ENCODE results near the gene PFKFB1. TPM values are rescaled to one million over a fixed set of nuclear protein-coding genes. Genes with fewer than 3 reads are reported as not detected.
A peak's percentile ranks its signal among the peaks of the same experiment; 100 is the strongest.

The PFKFB1 gene
- total and polyA plus RNA-seq, 2 of the 13 experiments (the other 11 are each of a cell fraction or from before 2014, with no cell fraction given) = 1.5 to 2.9 TPM

DNA sequence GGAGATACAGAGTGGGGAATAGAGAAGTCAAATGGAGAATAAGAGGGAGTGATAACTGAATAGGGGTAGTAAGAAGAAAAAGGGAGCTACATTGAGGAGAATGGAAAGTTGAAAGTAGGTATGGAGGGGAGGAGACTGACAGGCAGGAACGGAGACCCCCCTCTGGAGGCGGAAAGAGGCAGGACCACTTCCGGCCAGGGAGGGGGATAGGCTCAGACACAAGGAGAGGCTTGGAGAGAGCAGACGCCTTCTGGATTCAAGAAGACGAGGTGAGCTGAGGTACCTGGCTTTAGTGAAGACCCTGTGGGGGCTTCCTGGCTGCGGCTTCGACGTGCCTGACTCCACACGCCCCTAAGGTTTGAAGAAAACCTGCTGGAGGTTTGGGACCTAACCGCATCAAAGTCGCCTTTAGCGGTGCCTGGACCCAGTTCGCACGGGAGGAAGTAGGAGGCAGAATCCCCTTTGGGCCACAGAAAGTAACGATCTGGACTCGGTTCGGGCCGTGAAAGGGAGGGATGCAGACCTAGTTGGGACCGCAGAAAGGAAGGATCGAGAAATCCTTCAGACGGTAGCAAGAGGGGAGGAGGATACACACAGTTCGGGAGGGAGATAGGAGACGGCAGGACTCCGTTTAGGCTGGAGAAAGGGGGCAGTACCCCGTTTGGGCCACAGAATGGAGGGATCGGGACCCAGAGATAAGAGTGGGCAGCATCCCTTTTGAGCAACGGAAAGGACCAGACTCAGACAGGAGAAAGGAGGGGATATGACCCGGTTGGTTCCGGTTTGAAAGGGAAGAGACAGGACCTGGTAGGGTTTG lies 73.2 kb downstream of the PFKFB1 start, which contains the start of gene TRO:
Gene TRO (plus strand): TSS at position 215 of the 817 bp plus-strand sequence. CDS start 1,423 bp downstream, outside the sequence.
- ATAC-seq = peak; percentile 87
- WGBS (ENCODE audit: low lambda C conversion rate) = under 1% methylated on average over 17 of the region's 29 CpGs
- Histone ChIP-seq H4K20me1 (ENCODE audit: insufficient read depth, low read length) (no peaks in the 10 kb centered on the region), H2AFZ (ENCODE audit: low read length) (peak within 1 kb of the TSS; percentile 69), H3K79me2 (ENCODE audit: insufficient read depth, low read length) (no peaks in the 10 kb centered on the region), H3K9me3 (ENCODE audit: low read length) (no peaks in the 10 kb centered on the region), H3K9ac (ENCODE audit: insufficient read depth, low read depth, low read length) (peak within 1 kb of the TSS; percentile 49; the same call in 1 of the 2 replicates), H3K4me1 (ENCODE audit: insufficient read depth, low read length) (no peaks in the 10 kb centered on the region), H3K4me2 (ENCODE audit: low read depth, low read length) (peak within 1 kb of the TSS; percentile 78), H3K4me3 (replicated peaks in 1 of 3; ENCODE audit: insufficient read depth in 1 of 3, low read depth in 2 of 3, low read length in 3 of 3) (peak within 1 kb of the TSS; percentile 60 to 75 (median 66)), H3K27ac (ENCODE audit: extremely low read length, insufficient read depth, low read length) (no peak within 1 kb of the TSS), H3K36me3 (replicated peaks in 1 of 2; ENCODE audit: control insufficient read depth in 1 of 2, insufficient read depth in 2 of 2, low read length in 2 of 2) (0 out of 5 replicates have a peak, but pooled peaks cover 0 to 3% of the 10 kb centered on the region in 2 experiments), H3K27me3 (ENCODE audit: control insufficient read depth in 1 of 2, insufficient read depth in 2 of 2, low read length in 2 of 2) (no peaks in the 10 kb centered on the region; a peak in 1 of 5 replicates)
- in situ Hi-C loops (cut with HindIII; ENCODE audit: extremely low pct_ligation_motif_present, low pct_unique_long_range_greater_than_20kb) (no loop called here), intact Hi-C loops (cut with micrococcal nuclease; ENCODE audit: unreplicated experiment) (loop anchor here (2.0 kb wide), 1 partner anchor 74 kb away; the partner anchor contains the start of gene PFKFB1)
- BruUV-seq (replicated peaks) = no TSS peak
- no peak for DNase-seq (ENCODE audit: low spot score)
- POLR2A ChIA-PET = interaction anchor here (1.3 kb wide), 1 partner anchor 79 kb away, joined by 4 read pairs; the partner anchor contains the start of gene APEX2
- FAIRE-seq = no peak
- CTCF ChIA-PET (ENCODE audit: low intra/inter-chr PET ratio, low total read pairs) = no interaction called here
- TF ChIP-seq ZBTB7B (CRISPR knock-in tag; IDR thresholded peaks at IDR 0.05) (0 out of 2 replicates have a peak, but pooled peaks have one; percentile 47), GABPB1 (CRISPR knock-in tag; IDR thresholded peaks at IDR 0.05) (peak; percentile 35), GATAD1 (CRISPR knock-in tag; IDR thresholded peaks at IDR 0.05) (0 out of 2 replicates have a peak, but pooled peaks have one; percentile 20), SCMH1 (CRISPR knock-in tag; IDR thresholded peaks at IDR 0.05; ENCODE audit: borderline replicate concordance) (no peak), POLR2AphosphoS5 (IDR thresholded peaks at IDR 0.05; ENCODE audit: low read depth, low read length) (peak; percentile 30; the same call in 1 of the 2 replicates), RFX3 (CRISPR knock-in tag; IDR thresholded peaks at IDR 0.05) (no peak), MED8 (CRISPR knock-in tag; IDR thresholded peaks at IDR 0.05; ENCODE audit: insufficient replicate concordance) (no peak), POLR2A (IDR thresholded peaks at IDR 0.05; ENCODE audit: insufficient read depth in 1 of 2, low read depth in 2 of 2, low read length in 2 of 2) (peak in 1 of 2 experiments; percentile 53; a peak in 1 of 4 replicates), MAF1 (CRISPR knock-in tag; IDR thresholded peaks at IDR 0.05; ENCODE audit: borderline replicate concordance) (no peak), GABPA (IDR thresholded peaks at IDR 0.05; ENCODE audit: low read depth, low read length) (peak; percentile 52), GABPA (CRISPR knock-in tag; IDR thresholded peaks at IDR 0.05; ENCODE audit: low read depth) (peak; percentile 81), ELF3 (CRISPR knock-in tag; IDR thresholded peaks at IDR 0.05) (0 out of 2 replicates have a peak, but pooled peaks have one; percentile 13), KAT8 (CRISPR knock-in tag; IDR thresholded peaks at IDR 0.05) (0 out of 2 replicates have a peak, but pooled peaks have one; percentile 43), CBX5 (CRISPR knock-in tag; IDR thresholded peaks at IDR 0.05; ENCODE audit: borderline replicate concordance) (no peak)
- TF ChIP-seq, protein P1, sequence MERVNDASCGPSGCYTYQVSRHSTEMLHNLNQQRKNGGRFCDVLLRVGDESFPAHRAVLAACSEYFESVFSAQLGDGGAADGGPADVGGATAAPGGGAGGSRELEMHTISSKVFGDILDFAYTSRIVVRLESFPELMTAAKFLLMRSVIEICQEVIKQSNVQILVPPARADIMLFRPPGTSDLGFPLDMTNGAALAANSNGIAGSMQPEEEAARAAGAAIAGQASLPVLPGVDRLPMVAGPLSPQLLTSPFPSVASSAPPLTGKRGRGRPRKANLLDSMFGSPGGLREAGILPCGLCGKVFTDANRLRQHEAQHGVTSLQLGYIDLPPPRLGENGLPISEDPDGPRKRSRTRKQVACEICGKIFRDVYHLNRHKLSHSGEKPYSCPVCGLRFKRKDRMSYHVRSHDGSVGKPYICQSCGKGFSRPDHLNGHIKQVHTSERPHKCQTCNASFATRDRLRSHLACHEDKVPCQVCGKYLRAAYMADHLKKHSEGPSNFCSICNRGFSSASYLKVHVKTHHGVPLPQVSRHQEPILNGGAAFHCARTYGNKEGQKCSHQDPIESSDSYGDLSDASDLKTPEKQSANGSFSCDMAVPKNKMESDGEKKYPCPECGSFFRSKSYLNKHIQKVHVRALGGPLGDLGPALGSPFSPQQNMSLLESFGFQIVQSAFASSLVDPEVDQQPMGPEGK (CRISPR knock-in tag; IDR thresholded peaks at IDR 0.05) = 0 out of 2 replicates have a peak, but pooled peaks have one; percentile 12
- TF ChIP-seq, protein P2, sequence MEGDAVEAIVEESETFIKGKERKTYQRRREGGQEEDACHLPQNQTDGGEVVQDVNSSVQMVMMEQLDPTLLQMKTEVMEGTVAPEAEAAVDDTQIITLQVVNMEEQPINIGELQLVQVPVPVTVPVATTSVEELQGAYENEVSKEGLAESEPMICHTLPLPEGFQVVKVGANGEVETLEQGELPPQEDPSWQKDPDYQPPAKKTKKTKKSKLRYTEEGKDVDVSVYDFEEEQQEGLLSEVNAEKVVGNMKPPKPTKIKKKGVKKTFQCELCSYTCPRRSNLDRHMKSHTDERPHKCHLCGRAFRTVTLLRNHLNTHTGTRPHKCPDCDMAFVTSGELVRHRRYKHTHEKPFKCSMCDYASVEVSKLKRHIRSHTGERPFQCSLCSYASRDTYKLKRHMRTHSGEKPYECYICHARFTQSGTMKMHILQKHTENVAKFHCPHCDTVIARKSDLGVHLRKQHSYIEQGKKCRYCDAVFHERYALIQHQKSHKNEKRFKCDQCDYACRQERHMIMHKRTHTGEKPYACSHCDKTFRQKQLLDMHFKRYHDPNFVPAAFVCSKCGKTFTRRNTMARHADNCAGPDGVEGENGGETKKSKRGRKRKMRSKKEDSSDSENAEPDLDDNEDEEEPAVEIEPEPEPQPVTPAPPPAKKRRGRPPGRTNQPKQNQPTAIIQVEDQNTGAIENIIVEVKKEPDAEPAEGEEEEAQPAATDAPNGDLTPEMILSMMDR (CRISPR knock-in tag; IDR thresholded peaks at IDR 0.05) = peak; percentile 19; the same call in 1 of the 2 replicates

Measured in HepG2 (cell line).